T47D (cell line): ENCODE results near the gene EYA2.

ENCODE experiments used
- DNase-seq, 2 experiments: peaks; one replicate each; pipeline versions ENCODE4 v3.0.0 to v3.0.0-alpha.2; 2011 to 2012; ENCODE audit warnings: low read depth in 1 of 2, low spot score in 1 of 2
- JUND ChIP-seq: IDR thresholded peaks from 2 replicates; pipeline ENCODE4 v1.6.1; 2012; ENCODE audit warnings: low read depth
- in situ Hi-C: cut with HindIII; loops from 2 replicates; pipeline ENCODE4 v1.10.0; 2016; ENCODE audit warnings: low sequenced_read_pairs, low pct_unique_long_range_greater_than_20kb

Gene EYA2

GRCh38 chr20:47217482-47218446 is 323.1 kb downstream of the EYA2 start:
- in situ Hi-C loops, result no loop called here
- no peak for TF ChIP-seq JUND

GRCh38 chr20:47220161-47220582 is 325.5 kb downstream of the EYA2 start:
- DNase-seq, result peak in 1 of 2 experiments; percentile 49
- in situ Hi-C loops, result no loop called here
- TF ChIP-seq JUND, result no peak

More at GRCh38 chr20:47217482-47218446, 323.1 kb downstream of the EYA2 start:
- DNase-seq, result no peak

DNA sequence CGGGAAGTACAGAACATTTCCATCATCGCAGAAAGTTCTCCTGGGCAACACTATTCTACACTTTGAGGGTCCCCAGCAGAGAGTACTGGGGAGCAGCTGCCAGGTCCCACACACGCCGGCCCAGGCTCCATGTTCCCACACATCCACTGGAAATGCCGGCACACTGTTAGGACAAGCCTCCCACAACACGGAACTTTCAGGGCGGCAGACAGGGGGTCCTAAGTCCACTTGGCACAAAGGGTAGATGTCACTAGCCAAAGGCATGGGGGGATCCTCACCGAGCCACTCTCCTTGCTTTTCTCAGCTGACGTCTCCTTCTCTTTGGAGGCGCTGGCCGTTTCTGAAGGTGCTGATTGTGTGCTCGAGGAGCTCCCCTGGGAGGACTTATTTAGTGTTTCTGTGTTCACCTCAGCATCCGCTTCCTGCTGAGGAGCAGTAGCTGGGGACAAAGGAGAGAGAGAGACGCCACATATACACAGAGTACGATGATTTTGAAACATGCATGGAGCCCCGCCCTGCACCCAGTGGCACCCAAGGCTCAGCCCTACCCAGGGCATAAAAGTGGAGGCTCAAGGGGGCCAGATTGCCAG is 326.5 kb downstream of the EYA2 start:
- in situ Hi-C loops, result no loop called here
- DNase-seq, result no peak
- no peak for TF ChIP-seq JUND

DNA sequence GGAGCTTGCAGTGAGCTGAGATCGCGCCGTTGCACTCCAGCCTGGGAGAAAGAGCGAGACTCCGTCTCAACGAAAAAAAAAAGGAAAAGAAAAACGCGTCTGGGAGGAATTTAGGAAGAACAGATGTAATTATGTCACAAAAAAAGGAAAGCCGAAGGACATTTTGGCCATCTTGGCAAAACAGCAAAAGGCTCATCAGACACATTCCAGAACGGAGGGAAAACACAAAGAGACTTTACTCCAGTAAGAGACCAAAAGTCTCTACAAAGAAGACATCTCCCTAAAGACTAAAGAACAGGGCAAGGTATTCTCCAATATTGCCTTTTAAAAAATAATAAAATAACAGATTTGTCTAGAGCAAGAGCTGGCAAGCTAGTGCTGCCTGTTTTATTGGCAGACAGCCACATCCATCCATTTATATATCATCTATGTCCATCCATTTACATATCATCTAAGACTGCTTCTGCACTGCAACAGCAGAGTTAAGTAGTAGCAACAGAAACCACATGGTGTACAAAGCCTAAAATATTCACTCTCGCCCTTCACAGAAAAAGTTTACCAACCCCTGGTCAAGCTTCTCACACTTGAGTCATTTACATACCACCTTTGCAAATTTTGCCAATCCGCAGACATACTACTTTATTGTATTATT is 328.0 kb downstream of the EYA2 start:
- no peak for DNase-seq
- TF ChIP-seq JUND, result no peak
- in situ Hi-C loops, result no loop called here

- in situ Hi-C loops, result no loop called here
- DNase-seq, result no peak
- TF ChIP-seq JUND, result no peak
Observed at GRCh38 chr20:47223896-47224295, 329.3 kb downstream of the EYA2 start.

GRCh38 chr20:47224300-47224791 is 329.7 kb downstream of the EYA2 start:
- no peak for DNase-seq
- in situ Hi-C loops, result no loop called here
- no peak for TF ChIP-seq JUND

GRCh38 chr20:47224857-47225256 is 330.2 kb downstream of the EYA2 start:
- no peak for TF ChIP-seq JUND
- in situ Hi-C loops, result no loop called here
- DNase-seq, result no peak

- in situ Hi-C loops, result no loop called here
- no peak for DNase-seq
- no peak for TF ChIP-seq JUND
Observed at GRCh38 chr20:47225458-47225857, 330.8 kb downstream of the EYA2 start.

DNA sequence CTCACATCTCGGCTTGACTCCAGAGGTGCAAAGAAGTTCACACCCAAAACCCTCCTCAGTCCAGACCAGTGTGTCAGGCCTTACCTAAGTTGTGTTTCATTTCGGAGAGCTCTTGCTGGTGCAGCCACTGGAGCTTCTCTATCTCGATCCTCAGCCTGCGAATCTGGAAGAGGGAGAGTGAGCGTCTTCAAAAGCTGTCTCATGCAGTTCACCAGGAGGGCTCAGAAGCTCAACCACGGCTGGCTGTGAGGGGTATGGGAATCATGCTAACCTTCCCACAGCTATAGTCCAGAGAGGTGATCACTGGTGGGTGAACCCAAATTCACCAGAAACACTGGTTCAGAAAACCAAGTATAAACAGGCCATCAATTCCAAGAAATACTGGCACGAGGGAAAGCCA is 332.5 kb downstream of the EYA2 start:
- in situ Hi-C loops, result no loop called here
- no peak for TF ChIP-seq JUND
- DNase-seq, result no peak

DNA sequence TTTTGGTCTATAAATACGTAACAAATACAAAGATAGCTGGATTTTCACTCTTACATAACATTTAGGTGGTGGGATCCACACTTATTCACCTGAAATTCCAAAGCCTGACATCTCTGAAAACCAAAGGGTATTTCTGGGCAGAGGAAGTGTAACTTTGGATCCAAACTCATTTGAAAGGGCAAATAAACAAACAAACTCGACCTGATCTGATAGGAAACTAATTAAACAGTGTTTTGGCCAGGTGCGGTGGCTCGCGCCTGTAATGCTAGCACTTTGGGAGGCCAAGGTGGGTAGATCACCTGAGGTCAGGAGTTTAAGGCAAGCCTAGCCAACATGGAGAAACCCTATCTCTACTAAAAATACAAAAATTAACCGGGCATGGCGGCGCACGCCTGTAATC is 332.9 kb downstream of the EYA2 start:
- in situ Hi-C loops, result no loop called here
- no peak for DNase-seq

GRCh38 chr20:47228654-47229053 is 334.0 kb downstream of the EYA2 start:
- TF ChIP-seq JUND, result no peak
- in situ Hi-C loops, result no loop called here
- no peak for DNase-seq

More for the DNA sequence above, 332.9 kb downstream of the EYA2 start:
- no peak for TF ChIP-seq JUND

DNA sequence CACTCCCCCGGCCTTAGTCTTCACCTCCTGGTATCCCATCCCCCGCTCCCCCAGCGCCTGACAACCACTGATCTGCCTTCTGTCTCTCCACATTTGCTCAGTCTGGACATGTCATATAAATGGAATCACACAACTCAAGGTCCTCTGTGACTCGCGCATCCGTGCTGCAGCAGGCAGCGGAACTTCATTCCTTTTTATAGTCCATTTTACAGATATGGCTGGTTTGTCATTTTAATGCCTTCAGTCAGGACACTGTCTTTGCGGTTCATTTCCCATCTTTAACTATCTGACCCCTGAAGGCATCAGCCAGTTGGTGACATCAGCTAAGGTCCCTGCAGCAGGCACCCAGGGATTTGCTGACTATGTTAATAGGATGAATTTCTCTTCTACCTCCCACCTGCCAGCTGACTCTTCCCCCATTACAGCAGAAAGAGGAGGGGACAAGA is 336.2 kb downstream of the EYA2 start:
- no peak for DNase-seq
- no peak for TF ChIP-seq JUND
- in situ Hi-C loops, result no loop called here
